ENCODE data around the gene BRF1.

The BRF1 gene

GRCh38 chr14:105173901-105174894, 126.6 kb downstream of the BRF1 start:
- no peak for DNase-seq (ENCODE audit: low read depth in 3 of 3)

- no peak for DNase-seq (ENCODE audit: low read depth in 3 of 3)
These were observed 127.7 kb downstream of the BRF1 start for GRCh38 chr14:105173145-105173544.

GRCh38 chr14:105172476-105172875, 128.3 kb downstream of the BRF1 start:
- no peak for DNase-seq (ENCODE audit: low read depth in 3 of 3)

GRCh38 chr14:105171004-105171673, 129.7 kb downstream of the BRF1 start:
- DNase-seq (ENCODE audit: low read depth in 3 of 3), result no peak

GRCh38 chr14:105169776-105170655, 130.8 kb downstream of the BRF1 start:
- peak in 1 of 3 experiments; percentile 19 for DNase-seq (ENCODE audit: low read depth in 3 of 3)

GRCh38 chr14:105168979-105169507, 131.8 kb downstream of the BRF1 start:
- peak in 1 of 3 experiments; percentile 40 for DNase-seq (ENCODE audit: low read depth in 3 of 3)

GRCh38 chr14:105168496-105168978, 132.3 kb downstream of the BRF1 start, which contains the start of gene JAG2:
TSS of gene JAG2 (minus strand) at chr14:105168776. CDS start at chr14:105168420, 356 bp downstream.
- DNase-seq (ENCODE audit: low read depth in 3 of 3), result peak in 2 of 3 experiments; percentile 30 to 44

GRCh38 chr14:105168093-105168420, 132.7 kb downstream of the BRF1 start:
- no peak for DNase-seq (ENCODE audit: low read depth in 3 of 3)

- no peak for DNase-seq (ENCODE audit: low read depth in 3 of 3)
These were observed 133.3 kb downstream of the BRF1 start for GRCh38 chr14:105167303-105168092.

GRCh38 chr14:105166571-105167302, 134.1 kb downstream of the BRF1 start:
- no peak for DNase-seq (ENCODE audit: low read depth in 3 of 3)

- DNase-seq (ENCODE audit: low read depth in 3 of 3), result no peak
These were observed 134.9 kb downstream of the BRF1 start for GRCh38 chr14:105165761-105166485.

- DNase-seq (ENCODE audit: low read depth in 3 of 3), result no peak
These were observed 135.6 kb downstream of the BRF1 start for GRCh38 chr14:105165134-105165704.

- DNase-seq (ENCODE audit: low read depth in 3 of 3), result no peak
These were observed 137.6 kb downstream of the BRF1 start for GRCh38 chr14:105163040-105163742.

GRCh38 chr14:105162669-105162979, 138.2 kb downstream of the BRF1 start:
- no peak for DNase-seq (ENCODE audit: low read depth in 3 of 3)

- no peak for DNase-seq (ENCODE audit: low read depth in 3 of 3)
These were observed 138.7 kb downstream of the BRF1 start for GRCh38 chr14:105161964-105162668.

GRCh38 chr14:105161309-105161708, 139.5 kb downstream of the BRF1 start:
- DNase-seq (ENCODE audit: low read depth in 3 of 3), result no peak

GRCh38 chr14:105160776-105161175, 140.0 kb downstream of the BRF1 start:
- DNase-seq (ENCODE audit: low read depth in 3 of 3), result no peak

GRCh38 chr14:105159344-105159743, 141.5 kb downstream of the BRF1 start:
- no peak for DNase-seq (ENCODE audit: low read depth in 3 of 3)

Measured in stimulated activated CD4-positive, alpha-beta T cell treated with anti-CD3 and anti-CD28 coated beads, TNF-alpha, amount 100 ng/mL, for 4 hours (primary cell).